Activated CD4-positive, CD25-positive, alpha-beta regulatory T cell treated with anti-CD3 and anti-CD28 coated beads, Interleukin-2, amount 50 U/mL, for 24 hours (primary cell): Measurements from ENCODE around the gene DHX16.

Experiments
- ATAC-seq, 2 donors: fragments of 150-1000 bp; cut with Tn5 transposase; one replicate each; pipeline ENCODE4 v1.10.0; 2021; ENCODE audit warnings: mild to moderate bottlenecking in 1 of 2, moderate library complexity in 1 of 2

DHX16 gene

GRCh38 chr6:30626484-30627366, 46.1 kb downstream of the DHX16 start, which contains the start of gene ATAT1:
Gene ATAT1 (plus strand): TSS chr6:30626874.
- ATAC-seq = peak; percentile 96 to 99

DNA sequence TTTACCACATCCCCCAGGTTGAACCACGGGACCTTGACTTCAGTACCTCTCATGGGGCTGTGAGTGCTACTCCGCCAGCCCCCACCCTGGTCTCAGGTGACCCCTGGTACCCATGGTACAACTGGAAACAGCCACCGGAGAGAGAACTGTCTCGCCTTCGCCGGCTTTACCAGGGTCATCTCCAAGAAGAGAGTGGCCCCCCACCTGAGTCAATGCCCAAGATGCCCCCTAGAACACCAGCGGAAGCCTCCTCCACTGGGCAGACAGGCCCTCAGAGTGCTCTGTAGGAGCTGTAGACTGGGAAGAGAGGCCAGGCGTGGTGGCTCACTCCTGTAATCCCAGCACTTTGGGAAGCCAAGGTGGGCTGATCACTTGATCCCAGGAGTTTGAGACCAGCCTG, 47.3 kb downstream of the DHX16 start:
- no peak for ATAC-seq

DNA sequence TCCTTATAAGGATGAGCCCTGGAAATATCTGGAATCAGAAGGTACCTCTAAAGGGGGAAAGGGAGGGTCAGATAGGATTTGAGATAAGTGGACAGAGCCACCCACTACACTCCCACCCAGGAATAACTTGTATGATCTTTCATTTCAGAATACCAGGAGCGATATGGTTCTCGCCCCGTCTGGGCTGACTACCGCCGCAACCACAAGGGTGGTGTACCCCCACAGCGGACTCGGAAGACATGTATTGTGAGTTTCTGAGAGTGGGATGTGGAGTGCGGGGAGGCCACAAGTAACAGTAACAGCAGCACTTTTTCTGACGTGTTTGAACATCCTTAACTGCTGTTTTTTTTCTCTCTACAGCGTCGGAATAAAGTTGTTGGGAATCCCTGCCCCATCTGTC, 53.2 kb downstream of the DHX16 start:
- ATAC-seq = no peak

DNA sequence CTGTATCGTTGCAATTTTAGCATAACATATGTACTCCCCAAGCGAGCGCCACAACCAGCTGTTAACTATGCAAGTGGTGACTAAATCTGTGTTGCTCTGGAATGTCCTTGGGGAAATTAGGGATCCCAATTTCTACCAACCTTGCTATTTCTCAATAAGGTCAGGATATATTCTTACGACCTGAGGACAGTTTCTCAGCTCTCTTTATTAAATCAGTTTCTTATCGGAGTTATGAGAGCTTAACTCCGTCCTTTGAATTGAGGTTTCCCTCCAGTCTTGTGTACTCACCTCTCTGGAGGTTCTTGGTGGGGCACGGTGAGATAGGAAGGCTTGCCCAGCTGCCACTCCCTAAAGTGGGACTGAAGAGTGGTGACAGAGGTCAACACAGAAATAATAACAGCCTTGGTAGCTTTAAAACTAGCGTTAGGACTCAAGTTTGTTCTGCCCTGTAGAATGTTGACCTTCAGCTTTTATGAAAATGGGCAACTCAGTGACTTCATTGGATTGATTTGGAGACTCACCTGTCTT, 54.5 kb downstream of the DHX16 start:
- ATAC-seq = no peak

DNA sequence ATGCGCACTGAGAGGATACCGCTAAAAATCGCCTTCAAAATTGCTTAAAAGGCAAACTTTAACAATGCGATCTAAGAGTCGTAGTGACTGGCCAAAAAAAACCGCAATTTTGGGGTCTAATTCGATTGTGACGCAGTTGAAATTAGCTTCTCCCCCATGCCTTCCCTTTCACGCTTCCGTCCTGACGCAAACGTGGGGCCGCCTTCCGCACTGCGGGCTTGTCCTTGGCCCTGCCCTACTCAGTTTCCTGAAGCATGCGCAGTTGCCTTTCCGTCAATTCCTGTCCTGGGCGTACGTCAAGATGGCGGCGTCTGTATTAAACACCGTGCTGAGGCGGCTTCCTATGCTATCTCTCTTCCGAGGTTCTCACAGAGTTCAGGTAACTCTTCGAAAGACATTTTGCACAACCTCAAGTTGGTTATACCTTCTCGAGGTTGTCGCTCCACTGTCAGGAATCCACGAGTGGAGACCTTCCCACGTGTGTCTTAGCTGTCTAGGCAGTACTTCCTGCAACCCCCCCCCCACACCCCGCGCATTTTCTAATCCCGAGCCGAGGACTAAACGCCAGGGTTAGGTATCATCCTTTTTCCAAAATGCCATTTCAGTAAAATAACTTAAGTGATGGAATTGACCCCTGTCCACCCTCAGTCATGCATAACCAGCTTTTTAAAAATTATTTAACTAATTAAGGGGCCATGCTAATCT, 55.1 kb downstream of the DHX16 start, which contains the start of gene MRPS18B:
Gene MRPS18B (plus strand): TSS at position 276 of the 705 bp plus-strand sequence. CDS start 26 bp downstream, at position 302.
- peak; percentile 80 for ATAC-seq

DNA sequence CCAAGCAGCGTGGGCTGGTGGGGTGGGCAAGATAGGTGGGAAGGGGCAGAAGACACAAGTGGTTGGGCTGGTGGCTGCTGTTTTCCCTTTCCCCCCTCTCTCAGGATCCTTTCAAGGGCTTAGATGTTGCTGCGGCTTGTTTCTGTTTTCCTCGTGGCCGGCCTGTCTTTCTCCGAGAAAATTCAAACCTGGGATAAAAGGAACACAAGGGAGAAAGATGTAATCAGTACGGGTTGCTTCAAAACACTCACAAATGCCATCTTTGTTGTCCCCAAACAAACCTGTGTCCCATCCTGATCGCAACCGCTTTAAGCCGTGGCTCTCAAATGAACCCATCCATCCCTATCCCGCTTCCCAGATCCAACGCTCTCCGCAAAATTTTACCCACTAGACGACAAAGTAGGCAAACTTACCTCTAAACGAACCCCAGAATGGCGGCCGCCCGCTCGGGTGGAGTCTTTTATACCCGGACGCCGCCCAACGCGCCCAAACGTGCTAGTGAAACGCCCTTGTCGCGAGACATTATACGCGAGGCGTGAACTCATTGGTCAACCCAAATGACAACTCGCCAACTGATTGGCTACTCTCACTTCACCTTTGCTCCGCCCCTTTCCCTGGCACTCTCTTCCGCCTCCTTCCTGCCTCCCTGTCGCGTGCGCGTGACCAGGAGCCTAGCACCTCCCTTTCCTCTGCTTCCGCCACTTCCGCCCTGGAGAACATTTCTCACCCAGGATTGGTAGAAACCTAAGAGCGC, 55.8 kb downstream of the DHX16 start, which contains the start of gene PPP1R10:
Gene PPP1R10 (minus strand): TSS at position 433 of the 754 bp plus-strand sequence. CDS start 7,299 bp downstream, outside the sequence.
- peak; percentile 74 to 80 for ATAC-seq

DNA sequence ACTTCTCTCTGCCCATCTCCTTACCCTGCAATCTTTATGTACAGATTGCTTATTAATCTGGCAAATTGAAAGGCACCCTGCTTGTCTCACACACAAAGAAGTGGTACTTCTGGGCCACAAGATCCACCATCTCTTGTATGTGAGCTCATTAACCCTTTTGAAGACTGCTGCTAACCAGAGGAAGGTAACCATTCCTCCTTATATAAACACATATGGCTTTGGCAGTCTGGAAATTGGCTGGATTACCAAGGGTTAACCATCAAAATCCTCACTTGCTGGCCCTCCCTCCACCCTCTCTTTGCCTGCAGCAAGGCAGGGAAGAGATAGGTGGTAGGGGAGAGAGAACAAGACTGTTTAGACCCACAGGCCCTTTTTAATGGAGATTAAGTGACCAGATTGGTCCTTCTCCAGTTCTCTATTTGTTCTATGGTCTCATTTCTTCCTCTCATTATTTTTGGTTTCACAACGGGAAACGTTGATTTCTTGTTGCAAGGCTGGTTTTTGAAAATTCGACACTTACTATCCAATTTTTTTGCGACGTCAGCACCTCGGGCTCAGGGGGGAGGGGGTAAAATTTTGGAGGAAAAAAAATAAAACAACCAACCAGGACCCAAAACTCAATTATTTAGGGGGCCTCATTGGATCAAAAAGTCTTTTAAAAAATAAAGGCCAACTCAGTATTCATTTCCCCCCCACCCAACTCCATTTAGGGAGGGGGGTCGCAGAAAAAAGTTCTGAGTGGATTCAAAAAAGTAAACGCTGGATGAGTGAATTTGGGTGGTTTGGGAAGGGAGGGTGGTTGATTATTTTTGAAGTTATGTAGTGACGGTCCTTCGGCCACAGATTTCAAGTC, 56.6 kb downstream of the DHX16 start:
- no peak for ATAC-seq

- ATAC-seq = no peak
Observed at GRCh38 chr6:30615219-30615957, 57.4 kb downstream of the DHX16 start.

GRCh38 chr6:30614843-30615218, 58.0 kb downstream of the DHX16 start:
- ATAC-seq = peak; percentile 59 to 63

- ATAC-seq = no peak
Observed at GRCh38 chr6:30614044-30614842, 58.6 kb downstream of the DHX16 start.

DNA sequence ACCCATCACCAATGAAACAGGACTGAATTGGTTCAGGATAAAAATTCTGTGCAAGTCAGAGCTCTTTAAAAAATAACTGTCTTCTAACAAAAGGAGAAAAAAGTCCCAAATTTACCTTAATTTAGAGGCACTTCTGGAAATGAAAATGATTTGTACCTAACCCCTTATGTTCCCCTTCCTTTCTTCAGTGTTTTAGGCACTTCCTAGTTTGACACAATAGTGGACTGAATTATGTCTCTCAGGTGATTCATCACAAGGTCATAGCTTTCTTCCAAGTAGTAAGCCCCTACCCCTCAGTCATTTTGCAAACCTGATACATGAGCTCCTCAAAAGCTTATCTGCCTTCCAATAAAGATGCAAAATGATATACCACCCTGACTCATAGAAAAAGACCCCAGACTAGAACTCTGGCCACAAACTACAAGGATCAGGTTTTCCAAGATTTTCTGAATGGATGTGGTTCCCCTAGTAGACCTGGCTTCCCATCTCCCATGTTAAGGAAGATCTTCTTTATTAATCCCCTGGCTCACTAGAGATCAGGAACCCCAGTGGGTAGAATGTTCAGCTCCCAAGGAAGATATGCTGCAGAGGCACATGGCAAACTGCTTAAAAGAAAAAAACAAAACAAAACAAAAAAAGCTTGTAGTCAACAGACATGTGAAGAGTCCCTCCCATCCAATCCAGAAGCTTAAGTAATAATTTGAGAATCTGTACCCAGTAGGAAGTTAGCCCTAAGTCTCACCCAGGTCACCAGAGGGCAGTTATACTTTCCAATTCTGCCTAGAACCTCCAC, 59.4 kb downstream of the DHX16 start:
- ATAC-seq = peak in 1 of 2 donors; percentile 4

DNA sequence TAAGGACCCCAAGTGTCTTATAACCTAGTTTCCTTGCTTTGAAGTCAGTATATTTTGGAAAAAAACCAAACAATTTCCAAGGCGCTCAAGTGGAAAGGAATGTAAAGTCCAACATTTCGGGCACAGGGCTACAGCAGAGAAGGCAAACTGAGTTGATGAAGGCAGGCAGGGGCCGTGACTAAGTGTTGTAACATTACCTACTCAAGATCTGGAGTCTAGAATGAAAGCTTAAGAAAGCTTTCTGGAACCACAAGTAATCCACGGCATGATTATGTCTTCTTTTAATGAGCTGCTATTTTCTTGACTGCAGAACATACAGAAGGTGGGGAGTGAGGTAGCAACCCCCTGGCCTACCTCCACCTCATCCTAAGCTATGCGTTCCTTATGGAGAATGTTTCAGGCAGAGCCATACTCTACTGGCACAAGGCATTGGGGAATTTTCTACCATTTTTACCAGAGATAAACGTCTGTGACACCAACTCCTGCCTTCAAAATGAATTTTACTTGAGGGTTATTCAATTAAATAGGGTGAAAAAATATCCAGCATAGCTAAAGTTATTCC, 60.0 kb downstream of the DHX16 start:
- no peak for ATAC-seq

- no peak for ATAC-seq
Observed at GRCh38 chr6:30612213-30612612, 60.6 kb downstream of the DHX16 start.

DNA sequence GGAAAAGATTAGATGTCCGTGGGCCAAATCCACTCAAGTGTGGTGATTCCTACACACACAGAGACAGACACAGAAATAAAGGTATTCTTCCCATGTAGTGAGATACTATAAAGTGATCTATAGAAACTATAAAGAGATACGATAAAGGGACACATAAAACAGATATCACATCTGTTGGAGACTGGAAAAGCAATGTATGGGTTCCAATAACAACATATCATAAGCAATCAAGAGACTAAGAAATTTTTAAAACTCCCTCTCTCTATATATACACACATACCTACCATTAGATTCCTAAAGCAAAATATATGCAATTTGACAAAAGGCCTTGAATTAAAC, 61.0 kb downstream of the DHX16 start:
- no peak for ATAC-seq

DNA sequence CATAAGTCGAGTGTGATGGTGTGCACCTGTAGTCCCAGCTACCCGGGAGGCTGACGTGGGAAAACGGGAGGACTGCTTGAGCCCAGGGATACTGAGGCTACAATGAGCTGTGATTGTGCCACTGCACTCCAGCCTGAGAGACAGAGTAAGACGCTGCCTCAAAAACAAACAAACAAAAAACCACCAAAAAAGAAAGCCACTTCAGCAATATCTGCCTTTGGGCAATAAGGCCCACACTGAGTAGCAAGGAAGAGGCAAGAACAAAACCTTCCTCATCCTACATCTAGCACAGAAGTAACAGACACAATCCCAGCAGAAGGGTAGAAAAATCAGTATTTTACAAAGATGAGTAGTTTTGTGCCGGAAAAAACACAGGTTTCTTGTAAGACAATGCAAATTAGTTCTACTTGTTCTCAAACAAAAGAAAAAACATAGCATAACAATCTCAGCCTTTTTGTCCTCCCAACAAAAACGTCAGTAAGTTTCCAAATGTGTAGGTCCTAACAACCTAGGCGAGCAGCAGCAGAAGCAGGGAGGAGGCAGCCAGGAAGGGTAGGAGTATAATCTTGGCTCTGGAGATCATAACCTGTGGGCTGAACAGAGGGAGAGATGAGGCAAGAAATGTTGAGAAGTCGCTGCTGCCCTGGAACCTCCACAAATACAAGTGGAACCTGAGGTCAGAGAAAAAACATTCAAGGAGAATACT, 61.5 kb downstream of the DHX16 start:
- no peak for ATAC-seq

DNA sequence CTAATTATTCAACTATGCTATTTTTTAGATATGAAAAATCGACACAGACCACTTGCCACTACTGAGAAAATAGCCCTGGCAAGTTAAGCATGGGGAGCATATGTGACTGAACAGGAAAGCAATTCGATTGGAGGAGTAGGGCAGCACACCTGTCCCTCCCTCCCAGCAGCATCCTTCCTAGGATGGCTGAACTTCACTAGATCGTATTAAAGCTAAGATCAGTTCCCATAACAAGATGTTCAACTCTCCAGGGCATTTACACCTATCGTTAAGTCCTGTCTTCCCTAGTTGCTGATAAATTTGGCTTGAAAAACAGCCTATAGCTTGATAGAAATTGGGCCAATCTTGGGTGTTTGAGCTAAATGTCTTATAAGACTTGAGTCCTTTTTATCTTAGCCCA, 62.7 kb downstream of the DHX16 start:
- no peak for ATAC-seq

GRCh38 chr6:30603961-30604360, 68.8 kb downstream of the DHX16 start:
- ATAC-seq = no peak
